ENCODE data around the gene KRT85. TPM values are rescaled to one million over a fixed set of nuclear protein-coding genes. Genes with fewer than 3 reads are reported as not detected.

Gene KRT85
- total RNA-seq, 2 experiments from 2014 or later: not detected

DNA sequence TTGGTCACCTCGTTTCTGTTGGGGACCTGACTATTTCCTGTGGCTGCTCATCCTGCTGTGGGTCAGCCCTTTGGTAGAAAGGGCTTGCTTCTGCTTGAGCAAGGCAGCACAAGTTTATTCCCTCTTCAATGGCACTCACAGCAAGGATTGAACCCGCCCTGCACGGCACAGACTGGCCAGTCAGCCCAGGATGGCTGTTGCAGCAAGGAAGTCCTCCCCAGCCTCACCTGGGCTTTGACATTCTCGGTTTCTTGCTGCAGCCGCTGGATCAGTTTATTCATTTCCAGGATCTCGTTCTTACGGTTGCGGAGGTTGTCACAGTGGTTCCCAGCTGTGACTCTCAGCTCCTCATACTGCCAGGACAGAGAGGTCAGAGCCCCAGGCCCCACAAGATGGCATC lies 29.4 kb upstream of the KRT85 start:
- ATAC-seq (ENCODE audit: poor library complexity) (no peak), DNase-seq (no peak)
- ChIA-PET CTCF (no interaction called here), POLR2A (no interaction called here)
- Mint-ChIP-seq H3K4me1 (ENCODE audit: low read depth) (no peaks in the 10 kb centered on the region), H3K9me3 (no peaks in the 10 kb centered on the region), H3K27ac (no peak overlapping the region), H3K4me3 (no peak overlapping the region), H3K27me3 (peaks cover 11% of the 10 kb centered on the region), H3K36me3 (ENCODE audit: low read depth) (no peaks in the 10 kb centered on the region)
- TF ChIP-seq, protein P1, sequence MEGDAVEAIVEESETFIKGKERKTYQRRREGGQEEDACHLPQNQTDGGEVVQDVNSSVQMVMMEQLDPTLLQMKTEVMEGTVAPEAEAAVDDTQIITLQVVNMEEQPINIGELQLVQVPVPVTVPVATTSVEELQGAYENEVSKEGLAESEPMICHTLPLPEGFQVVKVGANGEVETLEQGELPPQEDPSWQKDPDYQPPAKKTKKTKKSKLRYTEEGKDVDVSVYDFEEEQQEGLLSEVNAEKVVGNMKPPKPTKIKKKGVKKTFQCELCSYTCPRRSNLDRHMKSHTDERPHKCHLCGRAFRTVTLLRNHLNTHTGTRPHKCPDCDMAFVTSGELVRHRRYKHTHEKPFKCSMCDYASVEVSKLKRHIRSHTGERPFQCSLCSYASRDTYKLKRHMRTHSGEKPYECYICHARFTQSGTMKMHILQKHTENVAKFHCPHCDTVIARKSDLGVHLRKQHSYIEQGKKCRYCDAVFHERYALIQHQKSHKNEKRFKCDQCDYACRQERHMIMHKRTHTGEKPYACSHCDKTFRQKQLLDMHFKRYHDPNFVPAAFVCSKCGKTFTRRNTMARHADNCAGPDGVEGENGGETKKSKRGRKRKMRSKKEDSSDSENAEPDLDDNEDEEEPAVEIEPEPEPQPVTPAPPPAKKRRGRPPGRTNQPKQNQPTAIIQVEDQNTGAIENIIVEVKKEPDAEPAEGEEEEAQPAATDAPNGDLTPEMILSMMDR (IDR thresholded peaks at IDR 0.05): no peak
- Histone ChIP-seq H3K27me3 (ENCODE audit: control insufficient read depth in 1 of 2, insufficient read depth in 2 of 2, low read length in 2 of 2) (peaks cover 0 to 5% of the 10 kb centered on the region in 2 experiments), H3K4me3 (ENCODE audit: low read length) (no peak overlapping the region), H3K9me3 (ENCODE audit: control insufficient read depth in 1 of 2, insufficient read depth in 1 of 2, low read length in 2 of 2) (no peaks in the 10 kb centered on the region), H3K4me1 (ENCODE audit: insufficient read depth, low read length) (no peaks in the 10 kb centered on the region), H3K27ac (ENCODE audit: low read depth in 1 of 2, low read length in 2 of 2) (no peak overlapping the region), H3K36me3 (ENCODE audit: insufficient read depth, low read length) (no peaks in the 10 kb centered on the region)
- intact Hi-C loops (cut with DNase I, micrococcal nuclease): no loop called here

DNA sequence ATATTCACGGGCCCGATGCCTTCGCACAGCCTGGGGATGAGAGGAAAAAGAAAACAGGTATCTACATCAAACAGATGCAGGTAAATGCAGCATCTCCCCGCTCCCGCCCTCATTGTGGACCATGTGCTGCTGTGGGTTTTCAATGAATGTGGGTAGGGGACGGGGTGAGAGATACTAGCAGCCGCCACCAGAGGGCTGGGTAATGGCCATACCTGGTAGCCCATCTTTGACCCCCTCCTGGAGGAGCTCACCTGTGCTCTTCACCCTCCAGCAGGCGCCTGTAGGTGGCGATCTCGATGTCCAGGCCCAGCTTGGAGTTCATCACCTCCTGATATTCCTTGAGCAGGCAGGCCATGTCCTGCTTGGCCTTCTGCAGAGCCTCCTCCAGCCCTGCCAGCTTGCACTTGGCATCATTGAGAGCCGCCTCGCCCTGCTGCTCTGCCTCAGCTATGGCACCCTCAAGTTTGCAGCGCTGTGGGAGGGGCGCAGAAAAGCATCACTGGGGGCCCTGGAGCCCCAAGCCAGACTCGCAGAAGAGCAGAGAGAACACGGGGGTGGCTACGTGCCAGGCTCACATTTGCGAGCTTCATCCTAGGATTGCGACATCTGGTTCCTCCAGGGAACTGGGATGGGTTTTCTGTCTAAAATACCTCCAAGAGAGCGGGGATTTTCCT lies 28.6 kb upstream of the KRT85 start:
- Mint-ChIP-seq H3K27ac (no peak overlapping the region), H3K36me3 (ENCODE audit: low read depth) (no peaks in the 10 kb centered on the region), H3K4me3 (no peak overlapping the region), H3K9me3 (no peaks in the 10 kb centered on the region), H3K27me3 (peaks cover 11% of the 10 kb centered on the region), H3K4me1 (ENCODE audit: low read depth) (no peaks in the 10 kb centered on the region)
- Histone ChIP-seq H3K9me3 (ENCODE audit: control insufficient read depth in 1 of 2, insufficient read depth in 1 of 2, low read length in 2 of 2) (no peaks in the 10 kb centered on the region), H3K36me3 (ENCODE audit: insufficient read depth, low read length) (no peaks in the 10 kb centered on the region), H3K4me1 (ENCODE audit: insufficient read depth, low read length) (no peaks in the 10 kb centered on the region), H3K27me3 (ENCODE audit: control insufficient read depth in 1 of 2, insufficient read depth in 2 of 2, low read length in 2 of 2) (peaks cover 0 to 3% of the 10 kb centered on the region in 2 experiments), H3K27ac (ENCODE audit: low read depth in 1 of 2, low read length in 2 of 2) (no peak overlapping the region), H3K4me3 (ENCODE audit: low read length) (no peak overlapping the region)
- TF ChIP-seq, protein P1 (IDR thresholded peaks at IDR 0.05): no peak
- ChIA-PET CTCF (no interaction called here), POLR2A (no interaction called here)
- DNase-seq (peak in 3 of 14 experiments; percentile 14 to 30 (median 17)), ATAC-seq (ENCODE audit: poor library complexity) (no peak)
- intact Hi-C loops (cut with DNase I, micrococcal nuclease): no loop called here

DNA sequence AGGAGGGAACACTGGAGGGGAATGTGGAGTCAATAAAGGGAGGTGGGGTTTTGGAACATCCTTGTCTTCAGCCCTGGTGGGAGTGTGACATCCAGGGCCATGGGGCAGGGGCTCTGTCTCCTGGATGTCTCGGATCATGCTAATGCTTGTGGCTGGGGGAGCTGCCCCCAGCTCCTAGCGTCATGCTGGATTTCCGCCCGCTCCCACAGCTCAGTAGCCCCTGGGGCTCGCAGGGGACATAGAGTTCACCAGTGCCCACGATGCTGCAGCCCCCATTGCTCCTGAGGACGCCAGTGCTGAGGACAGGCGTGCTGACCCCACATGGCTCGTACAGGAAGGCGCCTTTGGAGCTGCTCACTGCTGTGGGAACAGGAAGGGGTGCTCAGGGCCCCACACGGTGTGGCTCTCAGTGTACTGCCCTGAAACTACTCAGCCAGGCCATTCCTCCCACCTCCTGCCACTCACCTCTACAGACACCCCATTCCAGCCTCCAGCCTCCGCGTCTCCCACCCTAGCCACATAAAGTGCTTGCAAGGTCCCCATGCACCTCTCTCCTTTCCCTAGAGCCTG lies 27.6 kb upstream of the KRT85 start:
- ATAC-seq (ENCODE audit: poor library complexity) (no peak), DNase-seq (no peak)
- Mint-ChIP-seq H3K4me1 (ENCODE audit: low read depth) (no peaks in the 10 kb centered on the region), H3K9me3 (no peaks in the 10 kb centered on the region), H3K27ac (no peak overlapping the region), H3K4me3 (no peak overlapping the region), H3K27me3 (peaks cover 11% of the 10 kb centered on the region), H3K36me3 (ENCODE audit: low read depth) (no peaks in the 10 kb centered on the region)
- TF ChIP-seq, protein P1 (IDR thresholded peaks at IDR 0.05): no peak
- ChIA-PET CTCF (no interaction called here), POLR2A (no interaction called here)
- intact Hi-C loops (cut with DNase I, micrococcal nuclease): no loop called here
- Histone ChIP-seq H3K4me3 (ENCODE audit: low read length) (no peak overlapping the region), H3K4me1 (ENCODE audit: insufficient read depth, low read length) (no peaks in the 10 kb centered on the region), H3K36me3 (ENCODE audit: insufficient read depth, low read length) (no peaks in the 10 kb centered on the region), H3K9me3 (ENCODE audit: control insufficient read depth in 1 of 2, insufficient read depth in 1 of 2, low read length in 2 of 2) (no peaks in the 10 kb centered on the region), H3K27ac (ENCODE audit: low read depth in 1 of 2, low read length in 2 of 2) (no peak overlapping the region), H3K27me3 (ENCODE audit: control insufficient read depth in 1 of 2, insufficient read depth in 2 of 2, low read length in 2 of 2) (peaks cover 0 to 3% of the 10 kb centered on the region in 2 experiments)
